WTC11 (cell line): ENCODE data around the gene CFAP100. TPM values are rescaled to one million over a fixed set of nuclear protein-coding genes. Genes with fewer than 3 reads are reported as not detected.

ENCODE experiments used
- ATAC-seq: fragments of 200-7000 bp; cut with Tn5 transposase; 2 replicates; pipeline ENCODE4 v1.10.0; 2021; ENCODE audit warnings: mild to moderate bottlenecking, moderate library complexity
- CTCF ChIA-PET: fragments of 300-600 bp; sonication (Branson Sonifier 250); formaldehyde crosslinking; loops from one replicate; lab custom pipeline; 2021; ENCODE audit warnings: antibody characterized with exemption; lab: Charles Lee
- POLR2A ChIA-PET: fragments of 350-600 bp; sonication (Branson Sonifier 250); formaldehyde crosslinking; loops from one replicate; lab custom pipeline; 2021; ENCODE audit warnings: antibody characterized with exemption; lab: Charles Lee
- DNase-seq: peaks from one replicate; pipeline ENCODE4 v3.0.0; 2021; ENCODE audit warnings: low spot score
- H3K27ac Mint-ChIP-seq: 2 replicates; pipeline ENCODE4 v1.8.0; 2021; ENCODE audit warnings: mixed read lengths
- H3K27me3 Mint-ChIP-seq: 2 replicates; pipeline ENCODE4 v1.8.0; 2021; ENCODE audit warnings: low read depth, mild to moderate bottlenecking, moderate library complexity, mixed read lengths
- H3K36me3 Mint-ChIP-seq: 2 replicates; pipeline ENCODE4 v1.8.0; 2021; ENCODE audit warnings: mixed read lengths
- H3K4me1 Mint-ChIP-seq: 2 replicates; pipeline ENCODE4 v1.8.0; 2022; ENCODE audit warnings: mixed read lengths
- H3K4me3 Mint-ChIP-seq: 2 replicates; pipeline ENCODE4 v1.8.0; 2021; ENCODE audit warnings: mild to moderate bottlenecking, moderate library complexity, mixed read lengths
- H3K9me3 Mint-ChIP-seq: 2 replicates; pipeline ENCODE4 v1.8.0; 2021; ENCODE audit warnings: mixed read lengths
- ELF4 ChIP-seq: sonication (generic); formaldehyde crosslinking; IDR thresholded peaks from 2 replicates; pipeline ENCODE4 v1.8.1; 2022; ENCODE audit warnings: low read depth, mild to moderate bottlenecking, moderate library complexity, missing genetic modification reagents
- EMX1 ChIP-seq: fragments of 250-450 bp; sonication (Bioruptor Pico); IDR thresholded peaks from 2 replicates; pipeline ENCODE4 v1.8.0; 2021; ENCODE audit warnings: mild to moderate bottlenecking
- FOXP1 ChIP-seq: sonication (generic); formaldehyde crosslinking; IDR thresholded peaks from 2 replicates; pipeline ENCODE4 v1.8.0; 2022; ENCODE audit warnings: missing genetic modification reagents, mild to moderate bottlenecking, moderate library complexity, borderline replicate concordance
- HMGXB4 ChIP-seq: sonication (generic); formaldehyde crosslinking; IDR thresholded peaks from 2 replicates; pipeline ENCODE4 v1.8.1; 2023; ENCODE audit warnings: mild to moderate bottlenecking, moderate library complexity, missing genetic modification reagents
- IRF2 ChIP-seq: sonication (generic); formaldehyde crosslinking; IDR thresholded peaks from 2 replicates; pipeline ENCODE4 v1.8.0; 2022; ENCODE audit warnings: low read depth, missing genetic modification reagents, borderline replicate concordance
- OVOL2 ChIP-seq: fragments of 250-450 bp; sonication (Bioruptor Pico); IDR thresholded peaks from 2 replicates; pipeline ENCODE4 v1.9.0; 2021; ENCODE audit warnings: mild to moderate bottlenecking, borderline replicate concordance
- SOX15 ChIP-seq: fragments of 250-450 bp; sonication (Bioruptor Pico); IDR thresholded peaks from 2 replicates; pipeline ENCODE4 v1.9.0; 2021; ENCODE audit warnings: mild to moderate bottlenecking
- SP1 ChIP-seq: sonication (generic); formaldehyde crosslinking; conservative IDR thresholded peaks from 2 replicates; pipeline ENCODE4 v1.8.1; 2022; ENCODE audit warnings: missing genetic modification reagents
- TEAD1 ChIP-seq: sonication (generic); formaldehyde crosslinking; IDR thresholded peaks from 2 replicates; pipeline ENCODE4 v1.8.0; 2022; ENCODE audit warnings: mild to moderate bottlenecking, missing genetic modification reagents
- TEAD4 ChIP-seq: sonication (generic); formaldehyde crosslinking; IDR thresholded peaks from 2 replicates; pipeline ENCODE4 v1.8.0; 2022; ENCODE audit warnings: mild to moderate bottlenecking, missing genetic modification reagents
- USF2 ChIP-seq: sonication (generic); formaldehyde crosslinking; IDR thresholded peaks from 2 replicates; pipeline ENCODE4 v1.8.1; 2023; ENCODE audit warnings: mild to moderate bottlenecking, missing genetic modification reagents, moderate library complexity
- ZMAT4 ChIP-seq: fragments of 250-450 bp; sonication (Bioruptor Pico); IDR thresholded peaks from 2 replicates; pipeline ENCODE4 v1.9.0; 2021; ENCODE audit warnings: mild to moderate bottlenecking
- ZNF121 ChIP-seq: sonication (generic); formaldehyde crosslinking; IDR thresholded peaks from 2 replicates; pipeline ENCODE4 v1.8.0; 2023; ENCODE audit warnings: missing genetic modification reagents
- ZNF671 ChIP-seq: fragments of 250-450 bp; sonication (Bioruptor Pico); IDR thresholded peaks from 2 replicates; pipeline ENCODE4 v1.8.0; 2021; ENCODE audit warnings: mild to moderate bottlenecking
- ZSCAN18 ChIP-seq: fragments of 250-450 bp; sonication (Bioruptor Pico); IDR thresholded peaks from 2 replicates; pipeline ENCODE4 v2.1.2; 2022; ENCODE audit warnings: mild to moderate bottlenecking, moderate library complexity
- total RNA-seq: library from RNA; stranded (reverse); gene quantifications from 3 replicates; pipeline ENCODE4 v1.2.3, GENCODE V29; 2021
- TF ChIP-seq, protein P1 (sequence below): sonication (generic); formaldehyde crosslinking; IDR thresholded peaks from 2 replicates; pipeline ENCODE4 v1.8.1; 2023; ENCODE audit warnings: mild to moderate bottlenecking, missing genetic modification reagents
- TF ChIP-seq, protein P2 (sequence below): sonication (generic); formaldehyde crosslinking; IDR thresholded peaks from 2 replicates; pipeline ENCODE4 v1.8.1; 2022; ENCODE audit warnings: low read depth, missing genetic modification reagents, borderline replicate concordance
- TF ChIP-seq, protein P3 (sequence below): fragments of 250-450 bp; sonication (Bioruptor Pico); IDR thresholded peaks from 2 replicates; pipeline ENCODE4 v1.9.0; 2021; ENCODE audit warnings: mild to moderate bottlenecking
- TF ChIP-seq, protein P4 (sequence below): fragments of 200-600 bp; IDR thresholded peaks from 2 replicates; pipeline ENCODE4 v1.8.0; 2022; ENCODE audit warnings: antibody characterized with exemption

CFAP100 gene
- total RNA-seq, 1 experiment from 2014 or later: not detected

- TF ChIP-seq, protein P1, sequence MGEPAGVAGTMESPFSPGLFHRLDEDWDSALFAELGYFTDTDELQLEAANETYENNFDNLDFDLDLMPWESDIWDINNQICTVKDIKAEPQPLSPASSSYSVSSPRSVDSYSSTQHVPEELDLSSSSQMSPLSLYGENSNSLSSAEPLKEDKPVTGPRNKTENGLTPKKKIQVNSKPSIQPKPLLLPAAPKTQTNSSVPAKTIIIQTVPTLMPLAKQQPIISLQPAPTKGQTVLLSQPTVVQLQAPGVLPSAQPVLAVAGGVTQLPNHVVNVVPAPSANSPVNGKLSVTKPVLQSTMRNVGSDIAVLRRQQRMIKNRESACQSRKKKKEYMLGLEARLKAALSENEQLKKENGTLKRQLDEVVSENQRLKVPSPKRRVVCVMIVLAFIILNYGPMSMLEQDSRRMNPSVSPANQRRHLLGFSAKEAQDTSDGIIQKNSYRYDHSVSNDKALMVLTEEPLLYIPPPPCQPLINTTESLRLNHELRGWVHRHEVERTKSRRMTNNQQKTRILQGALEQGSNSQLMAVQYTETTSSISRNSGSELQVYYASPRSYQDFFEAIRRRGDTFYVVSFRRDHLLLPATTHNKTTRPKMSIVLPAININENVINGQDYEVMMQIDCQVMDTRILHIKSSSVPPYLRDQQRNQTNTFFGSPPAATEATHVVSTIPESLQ (CRISPR knock-in tag): no peak
- TF ChIP-seq OVOL2 (CRISPR knock-in tag) (no peak), SP1 (CRISPR knock-in tag) (no peak), ZSCAN18 (CRISPR knock-in tag) (no peak), USF2 (CRISPR knock-in tag) (no peak)
- TF ChIP-seq, all 79 proteins: peak for 0
These were observed 54.9 kb downstream of the CFAP100 start (continued) for GRCh38 chr3:126449621-126450051.

DNA sequence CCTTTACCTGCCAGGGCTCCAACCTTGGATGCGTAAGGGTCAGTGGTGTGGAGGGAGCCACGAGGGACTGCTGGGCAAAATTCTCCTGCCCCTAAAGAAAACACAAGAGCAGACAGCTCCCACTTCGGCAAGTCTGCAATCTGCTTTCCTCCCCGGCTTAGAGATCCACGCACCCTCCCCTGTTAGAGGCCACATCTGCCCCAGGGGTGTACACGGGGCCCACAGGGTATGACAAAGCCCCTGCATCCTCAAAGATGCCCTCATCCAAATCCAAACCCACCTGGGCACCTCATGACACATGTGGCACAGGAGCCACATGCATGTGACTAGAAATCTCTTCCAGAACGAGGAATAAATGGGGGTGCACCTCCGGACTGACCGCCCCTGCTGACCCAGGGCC lies 55.5 kb downstream of the CFAP100 start:
- ChIA-PET CTCF (no interaction called here), POLR2A (no interaction called here)
- Mint-ChIP-seq H3K36me3 (peaks cover 28% of the 10 kb centered on the region), H3K4me3 (no peak overlapping the region), H3K9me3 (no peaks in the 10 kb centered on the region), H3K27ac (no peak overlapping the region)
- ATAC-seq: no peak
- no peak for TF ChIP-seq FOXP1
- no peak for TF ChIP-seq EMX1 (CRISPR knock-in tag)
- no peak for TF ChIP-seq TEAD4 (CRISPR knock-in tag)
- TF ChIP-seq, all 79 proteins: peak for 0
- no peak for DNase-seq
- Mint-ChIP-seq H3K4me1 (peaks cover 16% of the 10 kb centered on the region), H3K27me3 (no peaks in the 10 kb centered on the region)

GRCh38 chr3:126450744-126451143 lies 56.0 kb downstream of the CFAP100 start:
- CTCF ChIA-PET: no interaction called here
- H3K27ac Mint-ChIP-seq: no peak overlapping the region

DNA sequence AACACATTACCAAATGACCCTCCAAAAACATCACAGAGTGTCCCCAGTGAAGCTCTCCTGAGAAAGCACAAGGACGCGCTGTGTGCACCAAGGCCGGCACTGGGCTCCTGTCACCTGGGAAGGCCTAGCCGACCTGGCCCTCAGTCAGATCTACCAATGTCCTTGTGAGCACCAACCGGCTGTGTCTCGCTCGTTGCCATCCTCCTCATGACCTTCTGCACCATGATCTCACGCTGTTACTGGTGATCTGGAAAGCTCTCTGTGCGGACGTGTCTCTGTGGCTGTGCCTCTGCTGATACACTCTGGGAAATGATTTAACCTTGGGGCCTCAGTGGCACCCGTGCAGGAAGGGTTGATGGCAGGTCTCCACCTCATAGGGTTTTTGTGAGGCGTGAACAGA lies 56.8 kb downstream of the CFAP100 start:
- Mint-ChIP-seq H3K27ac (no peak overlapping the region), H3K4me3 (no peak overlapping the region), H3K36me3 (peaks cover 33% of the 10 kb centered on the region), H3K4me1 (peaks cover 8% of the 10 kb centered on the region), H3K27me3 (no peaks in the 10 kb centered on the region), H3K9me3 (no peaks in the 10 kb centered on the region)
- no peak for DNase-seq
- ChIA-PET POLR2A (no interaction called here), CTCF (interaction anchor here (0.6 kb wide), 1 partner anchor 1141 kb away, joined by 3 read pairs; no protein-coding TSS in a partner anchor)
- ATAC-seq: no peak
- TF ChIP-seq, protein P2, sequence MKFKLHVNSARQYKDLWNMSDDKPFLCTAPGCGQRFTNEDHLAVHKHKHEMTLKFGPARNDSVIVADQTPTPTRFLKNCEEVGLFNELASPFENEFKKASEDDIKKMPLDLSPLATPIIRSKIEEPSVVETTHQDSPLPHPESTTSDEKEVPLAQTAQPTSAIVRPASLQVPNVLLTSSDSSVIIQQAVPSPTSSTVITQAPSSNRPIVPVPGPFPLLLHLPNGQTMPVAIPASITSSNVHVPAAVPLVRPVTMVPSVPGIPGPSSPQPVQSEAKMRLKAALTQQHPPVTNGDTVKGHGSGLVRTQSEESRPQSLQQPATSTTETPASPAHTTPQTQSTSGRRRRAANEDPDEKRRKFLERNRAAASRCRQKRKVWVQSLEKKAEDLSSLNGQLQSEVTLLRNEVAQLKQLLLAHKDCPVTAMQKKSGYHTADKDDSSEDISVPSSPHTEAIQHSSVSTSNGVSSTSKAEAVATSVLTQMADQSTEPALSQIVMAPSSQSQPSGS (CRISPR knock-in tag): no peak
- TF ChIP-seq TEAD1 (CRISPR knock-in tag) (no peak), ZNF121 (CRISPR knock-in tag) (no peak), HMGXB4 (CRISPR knock-in tag) (no peak)
- TF ChIP-seq, protein P3, sequence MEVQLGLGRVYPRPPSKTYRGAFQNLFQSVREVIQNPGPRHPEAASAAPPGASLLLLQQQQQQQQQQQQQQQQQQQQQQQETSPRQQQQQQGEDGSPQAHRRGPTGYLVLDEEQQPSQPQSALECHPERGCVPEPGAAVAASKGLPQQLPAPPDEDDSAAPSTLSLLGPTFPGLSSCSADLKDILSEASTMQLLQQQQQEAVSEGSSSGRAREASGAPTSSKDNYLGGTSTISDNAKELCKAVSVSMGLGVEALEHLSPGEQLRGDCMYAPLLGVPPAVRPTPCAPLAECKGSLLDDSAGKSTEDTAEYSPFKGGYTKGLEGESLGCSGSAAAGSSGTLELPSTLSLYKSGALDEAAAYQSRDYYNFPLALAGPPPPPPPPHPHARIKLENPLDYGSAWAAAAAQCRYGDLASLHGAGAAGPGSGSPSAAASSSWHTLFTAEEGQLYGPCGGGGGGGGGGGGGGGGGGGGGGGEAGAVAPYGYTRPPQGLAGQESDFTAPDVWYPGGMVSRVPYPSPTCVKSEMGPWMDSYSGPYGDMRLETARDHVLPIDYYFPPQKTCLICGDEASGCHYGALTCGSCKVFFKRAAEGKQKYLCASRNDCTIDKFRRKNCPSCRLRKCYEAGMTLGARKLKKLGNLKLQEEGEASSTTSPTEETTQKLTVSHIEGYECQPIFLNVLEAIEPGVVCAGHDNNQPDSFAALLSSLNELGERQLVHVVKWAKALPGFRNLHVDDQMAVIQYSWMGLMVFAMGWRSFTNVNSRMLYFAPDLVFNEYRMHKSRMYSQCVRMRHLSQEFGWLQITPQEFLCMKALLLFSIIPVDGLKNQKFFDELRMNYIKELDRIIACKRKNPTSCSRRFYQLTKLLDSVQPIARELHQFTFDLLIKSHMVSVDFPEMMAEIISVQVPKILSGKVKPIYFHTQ (CRISPR knock-in tag): no peak

More at GRCh38 chr3:126450744-126451143, 56.0 kb downstream of the CFAP100 start:
- H3K27me3 Mint-ChIP-seq: no peaks in the 10 kb centered on the region
- TF ChIP-seq ELF4 (CRISPR knock-in tag): no peak
- TF ChIP-seq, protein P4, sequence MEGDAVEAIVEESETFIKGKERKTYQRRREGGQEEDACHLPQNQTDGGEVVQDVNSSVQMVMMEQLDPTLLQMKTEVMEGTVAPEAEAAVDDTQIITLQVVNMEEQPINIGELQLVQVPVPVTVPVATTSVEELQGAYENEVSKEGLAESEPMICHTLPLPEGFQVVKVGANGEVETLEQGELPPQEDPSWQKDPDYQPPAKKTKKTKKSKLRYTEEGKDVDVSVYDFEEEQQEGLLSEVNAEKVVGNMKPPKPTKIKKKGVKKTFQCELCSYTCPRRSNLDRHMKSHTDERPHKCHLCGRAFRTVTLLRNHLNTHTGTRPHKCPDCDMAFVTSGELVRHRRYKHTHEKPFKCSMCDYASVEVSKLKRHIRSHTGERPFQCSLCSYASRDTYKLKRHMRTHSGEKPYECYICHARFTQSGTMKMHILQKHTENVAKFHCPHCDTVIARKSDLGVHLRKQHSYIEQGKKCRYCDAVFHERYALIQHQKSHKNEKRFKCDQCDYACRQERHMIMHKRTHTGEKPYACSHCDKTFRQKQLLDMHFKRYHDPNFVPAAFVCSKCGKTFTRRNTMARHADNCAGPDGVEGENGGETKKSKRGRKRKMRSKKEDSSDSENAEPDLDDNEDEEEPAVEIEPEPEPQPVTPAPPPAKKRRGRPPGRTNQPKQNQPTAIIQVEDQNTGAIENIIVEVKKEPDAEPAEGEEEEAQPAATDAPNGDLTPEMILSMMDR: no peak
- no peak for TF ChIP-seq ZNF671
- TF ChIP-seq IRF2: no peak
- no peak for TF ChIP-seq ZMAT4 (CRISPR knock-in tag)
- no peak for TF ChIP-seq SOX15 (CRISPR knock-in tag)
- peaks cover 15% of the 10 kb centered on the region for H3K4me1 Mint-ChIP-seq
- H3K9me3 Mint-ChIP-seq: no peaks in the 10 kb centered on the region
- DNase-seq (no peak), ATAC-seq (no peak)
- peaks cover 31% of the 10 kb centered on the region for H3K36me3 Mint-ChIP-seq
- POLR2A ChIA-PET: no interaction called here
- no peak overlapping the region for H3K4me3 Mint-ChIP-seq
